Activated naive CD4-positive, alpha-beta T cell treated with anti-CD3 and anti-CD28 coated beads, Interleukin-2, amount 10 ng/mL, durations not matched to agents 5 hours and 36 hours (primary cell): ENCODE data around the gene MSL1. TPM values are rescaled to one million over a fixed set of nuclear protein-coding genes. Genes with fewer than 3 reads are reported as not detected.

Source experiments
- microRNA-seq: library from miRNA; unstranded; fragments of <30 nt; microRNA quantifications from one replicate; pipeline ENCODE4 v1.2.0, GENCODE V29; 2022; ENCODE audit warnings: borderline microRNAs expressed, borderline replicate concordance
- total RNA-seq, 2 experiments: library from RNA; stranded (reverse); gene quantifications; one replicate each; pipeline ENCODE4 v1.2.3, GENCODE V29; 2021

The MSL1 gene, protein sequence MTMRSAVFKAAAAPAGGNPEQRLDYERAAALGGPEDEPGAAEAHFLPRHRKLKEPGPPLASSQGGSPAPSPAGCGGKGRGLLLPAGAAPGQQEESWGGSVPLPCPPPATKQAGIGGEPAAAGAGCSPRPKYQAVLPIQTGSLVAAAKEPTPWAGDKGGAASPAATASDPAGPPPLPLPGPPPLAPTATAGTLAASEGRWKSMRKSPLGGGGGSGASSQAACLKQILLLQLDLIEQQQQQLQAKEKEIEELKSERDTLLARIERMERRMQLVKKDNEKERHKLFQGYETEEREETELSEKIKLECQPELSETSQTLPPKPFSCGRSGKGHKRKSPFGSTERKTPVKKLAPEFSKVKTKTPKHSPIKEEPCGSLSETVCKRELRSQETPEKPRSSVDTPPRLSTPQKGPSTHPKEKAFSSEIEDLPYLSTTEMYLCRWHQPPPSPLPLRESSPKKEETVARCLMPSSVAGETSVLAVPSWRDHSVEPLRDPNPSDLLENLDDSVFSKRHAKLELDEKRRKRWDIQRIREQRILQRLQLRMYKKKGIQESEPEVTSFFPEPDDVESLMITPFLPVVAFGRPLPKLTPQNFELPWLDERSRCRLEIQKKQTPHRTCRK
- total RNA-seq = 10 to 100 TPM; 89.9 to 95.7 TPM

DNA sequence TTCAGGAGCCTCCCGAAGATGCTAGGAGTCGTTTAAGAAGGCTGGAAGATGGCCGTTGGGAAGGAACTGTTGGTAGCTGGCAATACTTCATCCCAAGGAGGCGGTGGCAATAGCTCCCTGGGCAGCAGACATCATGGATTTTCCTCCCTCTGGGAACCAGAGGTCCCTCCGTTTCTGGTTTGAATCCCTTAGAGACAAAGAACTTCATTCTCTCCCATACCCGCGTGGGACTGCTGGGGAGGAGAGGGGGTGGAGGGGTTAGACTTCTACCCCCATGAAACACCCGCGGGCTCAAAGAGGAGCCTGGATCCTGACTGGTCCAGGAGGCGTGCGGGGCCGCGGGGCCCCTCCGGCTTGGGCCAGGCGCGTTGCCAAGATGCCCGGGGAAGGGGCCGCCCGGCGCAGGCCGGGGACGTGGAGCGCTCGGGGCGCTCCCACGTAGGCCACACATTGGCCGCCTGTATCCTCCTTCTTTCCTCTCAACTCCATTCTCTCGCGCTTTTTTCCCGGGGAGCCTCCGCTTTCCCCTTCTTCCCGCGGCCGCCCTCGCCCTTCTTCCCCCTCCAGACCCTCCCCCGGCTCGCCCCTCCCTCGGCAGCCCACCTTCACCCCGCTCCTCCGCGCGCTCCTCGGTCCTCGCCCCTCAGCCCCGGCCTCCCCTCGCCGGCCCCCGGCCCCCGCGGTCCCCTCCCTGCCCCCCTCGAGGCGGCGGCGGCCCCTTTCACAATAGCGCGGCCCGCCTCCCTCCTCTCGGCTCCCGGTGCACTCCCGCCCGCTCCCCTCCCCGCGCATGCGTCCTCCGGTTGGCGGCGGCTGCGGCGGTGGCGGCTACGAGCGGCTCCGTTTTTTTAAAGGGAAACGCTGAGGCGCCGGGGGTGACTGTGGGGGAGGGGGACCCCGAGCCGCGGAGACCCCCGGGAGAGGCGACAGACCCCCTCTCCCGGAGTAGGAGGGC, at the start of gene MSL1:
Gene MSL1, plus strand, starts transcription at position 791 of the 955 bp plus-strand sequence. CDS start 642 bp downstream, outside the sequence.

DNA sequence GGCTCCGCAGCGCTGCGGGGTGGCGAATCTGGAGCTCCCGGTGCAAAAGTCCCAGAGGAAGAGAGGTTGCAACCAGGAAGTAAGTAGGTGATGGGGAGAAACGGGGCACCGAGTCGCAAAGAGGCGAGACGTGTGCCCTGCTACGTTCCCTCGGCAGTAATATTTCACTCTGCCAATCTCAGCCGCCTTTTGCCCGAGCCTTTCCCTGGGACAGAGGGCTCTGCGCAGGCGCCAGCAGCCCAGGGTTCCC, 21.4 kb upstream of the MSL1 start, which contains the start of gene NR1D1:
Gene NR1D1, minus strand, starts transcription at position 171 of the 250 bp plus-strand sequence. CDS start 495 bp downstream, outside the sequence.

DNA sequence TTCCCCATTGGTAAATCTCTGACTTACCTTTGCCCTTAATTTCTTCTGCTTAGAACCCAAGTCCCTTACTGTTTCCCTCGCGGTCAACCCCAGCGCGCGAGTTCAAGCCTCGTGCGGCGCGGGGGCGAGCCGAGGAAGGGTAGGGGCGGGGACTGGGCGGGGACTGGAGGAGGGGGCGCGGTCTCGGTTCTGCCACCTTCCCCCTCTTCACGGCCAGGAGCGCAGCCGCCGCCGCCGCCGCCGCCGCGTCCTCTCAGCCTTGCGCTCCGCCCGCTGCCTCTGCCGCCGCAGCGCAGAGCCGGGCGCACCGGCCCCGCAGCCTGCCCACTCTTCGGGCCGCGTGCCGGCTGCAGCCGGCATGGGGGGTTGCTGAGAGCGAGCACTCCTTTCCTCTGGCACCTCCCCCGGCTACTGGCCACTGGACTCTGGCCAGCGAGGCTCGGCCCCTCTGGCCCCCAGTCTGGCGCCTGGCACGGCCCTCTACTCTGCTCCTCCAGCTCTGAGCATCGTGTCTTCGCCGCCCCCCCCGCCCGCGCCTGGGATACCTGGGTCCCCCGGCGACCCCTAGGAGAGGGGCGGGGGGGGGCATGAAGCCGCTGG, 55.6 kb downstream of the MSL1 start, which contains the start of gene RAPGEFL1:
Gene RAPGEFL1, plus strand, starts transcription at position 196 of the 600 bp plus-strand sequence. Its CDS starts 392 bp downstream, at position 588.

Small RNAs within 50 kb of the gene (microRNA-seq; reads per million reads assigned to microRNA genes)
- 1.3 reads per million for gene MIR6866

Other genes starting within 250 kb of the MSL1 start
- 10 to 100 TPM; 66.2 to 70.4 TPM for gene GSDMB, start 203.3 kb upstream of the MSL1 start, total RNA-seq
- gene ORMDL3, start 194.4 kb upstream of the MSL1 start, total RNA-seq = 100 to 1,000 TPM; 166 to 168 TPM
- not detected for gene LRRC3C, start 194.2 kb upstream of the MSL1 start, total RNA-seq
- gene GSDMA, start 159.0 kb upstream of the MSL1 start, total RNA-seq = under 1 TPM; 0.29 to 0.66 TPM
- 10 to 100 TPM; 73.3 to 76.2 TPM for gene PSMD3, start 141.2 kb upstream of the MSL1 start, total RNA-seq
- not detected for gene CSF3, start 106.5 kb upstream of the MSL1 start, total RNA-seq
- 10 to 100 TPM; 77.7 to 84.6 TPM for gene MED24, start 67.6 kb upstream of the MSL1 start, total RNA-seq
- 1 to 10 TPM; 9.2 to 10.0 TPM for gene THRA, start 59.0 kb upstream of the MSL1 start, total RNA-seq
- gene NR1D1, start 21.4 kb upstream of the MSL1 start, total RNA-seq = 1 to 10 TPM; 5.1 to 5.9 TPM
- 10 to 100 TPM; 81.1 to 81.3 TPM for gene CASC3, start 18.6 kb downstream of the MSL1 start, total RNA-seq
- gene RAPGEFL1, start 55.5 kb downstream of the MSL1 start, total RNA-seq = 1 to 10 TPM; 3.8 to 4.5 TPM
- gene WIPF2, start 97.3 kb downstream of the MSL1 start, total RNA-seq = 10 to 100 TPM; 25.5 TPM
- 10 to 100 TPM; 52.8 to 54.5 TPM for gene CDC6, start 165.9 kb downstream of the MSL1 start, total RNA-seq
- gene RARA, start 187.2 kb downstream of the MSL1 start, total RNA-seq = 10 to 100 TPM; 63.5 TPM
- under 1 TPM in 1 of 2 experiments, not detected in 1; 0.26 TPM for gene GJD3, start 242.8 kb downstream of the MSL1 start, total RNA-seq